Memory B cell (primary cell): ENCODE results near the gene EPC2.
"Not testable (repeated sequence)": the region's sequence is repeated elsewhere in the genome, so short reads cannot be mapped to it uniquely, and the experiment has no call there.

Experiments used
- ATAC-seq: fragments of 150-1000 bp; cut with Tn5 transposase; 2 replicates; pipeline ENCODE4 v1.10.0; 2021; ENCODE audit warnings: low read depth, mild to moderate bottlenecking, moderate library complexity
- DNase-seq, 2 donors: peaks; one replicate each; pipeline ENCODE4 v3.0.0; 2022; ENCODE audit warnings: low spot score in 2 of 2
- H3K27ac Mint-ChIP-seq: one replicate; pipeline ENCODE4 v1.8.0; 2022; ENCODE audit warnings: mild to moderate bottlenecking, moderate library complexity, mixed read lengths
- H3K27me3 Mint-ChIP-seq: one replicate; pipeline ENCODE4 v1.8.0; 2022; ENCODE audit warnings: mixed read lengths
- H3K36me3 Mint-ChIP-seq: one replicate; pipeline ENCODE4 v1.8.0; 2022; ENCODE audit warnings: mild to moderate bottlenecking, mixed read lengths
- H3K4me1 Mint-ChIP-seq: one replicate; pipeline ENCODE4 v1.8.0; 2022; ENCODE audit warnings: mixed read lengths
- H3K4me3 Mint-ChIP-seq: one replicate; pipeline ENCODE4 v1.8.0; 2022; ENCODE audit warnings: mild to moderate bottlenecking, moderate library complexity, mixed read lengths
- H3K9me3 Mint-ChIP-seq: one replicate; pipeline ENCODE4 v1.8.0; 2022; ENCODE audit warnings: mixed read lengths

EPC2 gene

GRCh38 chr2:148649936-148650335, 5.4 kb downstream of the EPC2 start:
- Mint-ChIP-seq H3K36me3 (peaks cover 2% of the 10 kb centered on the region), H3K4me3 (no peak overlapping the region), H3K9me3 (no peaks in the 10 kb centered on the region), H3K27ac (no peak overlapping the region), H3K27me3 (no peaks in the 10 kb centered on the region), H3K4me1 (peaks cover 51% of the 10 kb centered on the region)
- ATAC-seq (no peak), DNase-seq (no peak)

- no peak overlapping the region for H3K4me3 Mint-ChIP-seq
- no peaks in the 10 kb centered on the region for H3K27me3 Mint-ChIP-seq
- peaks cover 56% of the 10 kb centered on the region for H3K4me1 Mint-ChIP-seq
- no peaks in the 10 kb centered on the region for H3K9me3 Mint-ChIP-seq
- peaks cover 2% of the 10 kb centered on the region for H3K36me3 Mint-ChIP-seq
- no peak overlapping the region for H3K27ac Mint-ChIP-seq
- ATAC-seq (no peak), DNase-seq (no peak)
Observed at GRCh38 chr2:148650881-148651280, 6.3 kb downstream of the EPC2 start.

- DNase-seq (no peak), ATAC-seq (peak; percentile 60)
- Mint-ChIP-seq H3K4me3 (peak overlapping the region; percentile 32), H3K27me3 (no peaks in the 10 kb centered on the region), H3K27ac (peak overlapping the region; percentile 47), H3K9me3 (no peaks in the 10 kb centered on the region), H3K36me3 (peaks cover 2% of the 10 kb centered on the region), H3K4me1 (peaks cover 61% of the 10 kb centered on the region)
Observed at GRCh38 chr2:148651972-148652371, 7.4 kb downstream of the EPC2 start.

GRCh38 chr2:148653437-148653836, 8.9 kb downstream of the EPC2 start:
- no peaks in the 10 kb centered on the region for H3K9me3 Mint-ChIP-seq
- ATAC-seq (peak; percentile 84), DNase-seq (no peak)
- peaks cover 67% of the 10 kb centered on the region for H3K4me1 Mint-ChIP-seq
- H3K27me3 Mint-ChIP-seq = no peaks in the 10 kb centered on the region
- peaks cover 2% of the 10 kb centered on the region for H3K36me3 Mint-ChIP-seq
- no peak overlapping the region for H3K27ac Mint-ChIP-seq
- H3K4me3 Mint-ChIP-seq = peak overlapping the region; percentile 62

GRCh38 chr2:148654435-148654834, 9.9 kb downstream of the EPC2 start:
- no peaks in the 10 kb centered on the region for H3K27me3 Mint-ChIP-seq
- no peaks in the 10 kb centered on the region for H3K9me3 Mint-ChIP-seq
- H3K36me3 Mint-ChIP-seq = no peaks in the 10 kb centered on the region
- H3K4me1 Mint-ChIP-seq = peaks cover 65% of the 10 kb centered on the region
- no peak for ATAC-seq
- no peak overlapping the region for H3K4me3 Mint-ChIP-seq
- DNase-seq = no peak
- no peak overlapping the region for H3K27ac Mint-ChIP-seq

- Mint-ChIP-seq H3K27ac (peak overlapping the region; percentile 8), H3K4me3 (peak overlapping the region; percentile 41), H3K27me3 (no peaks in the 10 kb centered on the region), H3K36me3 (no peaks in the 10 kb centered on the region), H3K4me1 (peaks cover 59% of the 10 kb centered on the region), H3K9me3 (no peaks in the 10 kb centered on the region)
- ATAC-seq (no peak), DNase-seq (no peak)
Observed at GRCh38 chr2:148656516-148656915, 12.0 kb downstream of the EPC2 start.

- Mint-ChIP-seq H3K27me3 (no peaks in the 10 kb centered on the region), H3K4me1 (peaks cover 38% of the 10 kb centered on the region), H3K27ac (peak overlapping the region; percentile 90), H3K9me3 (no peaks in the 10 kb centered on the region), H3K36me3 (peaks cover 3% of the 10 kb centered on the region), H3K4me3 (peak overlapping the region; percentile 62)
- ATAC-seq (peak; percentile 86), DNase-seq (no peak)
Observed at GRCh38 chr2:148658807-148659722, 14.5 kb downstream of the EPC2 start.

- Mint-ChIP-seq H3K36me3 (peaks cover 3% of the 10 kb centered on the region), H3K27ac (peak overlapping the region; percentile 43)
- DNase-seq = no peak
Observed at GRCh38 chr2:148660999-148661398, 16.4 kb downstream of the EPC2 start.

GRCh38 chr2:148662332-148662731, 17.8 kb downstream of the EPC2 start:
- not testable (repeated sequence) for H3K36me3 Mint-ChIP-seq, H3K9me3 Mint-ChIP-seq, H3K27ac Mint-ChIP-seq, H3K4me3 Mint-ChIP-seq, H3K27me3 Mint-ChIP-seq, DNase-seq, ATAC-seq
- H3K4me1 Mint-ChIP-seq = peaks cover 28% of the 10 kb centered on the region

More at GRCh38 chr2:148660999-148661398, 16.4 kb downstream of the EPC2 start:
- no peaks in the 10 kb centered on the region for H3K9me3 Mint-ChIP-seq
- no peak overlapping the region for H3K4me3 Mint-ChIP-seq
- H3K27me3 Mint-ChIP-seq = no peaks in the 10 kb centered on the region
- no peak for ATAC-seq
- H3K4me1 Mint-ChIP-seq = peaks cover 29% of the 10 kb centered on the region

- no peak overlapping the region for H3K4me3 Mint-ChIP-seq
- no peak overlapping the region for H3K27ac Mint-ChIP-seq
- H3K36me3 Mint-ChIP-seq = peaks cover 3% of the 10 kb centered on the region
- ATAC-seq (no peak), DNase-seq (no peak)
- no peaks in the 10 kb centered on the region for H3K9me3 Mint-ChIP-seq
- H3K4me1 Mint-ChIP-seq = peaks cover 35% of the 10 kb centered on the region
- no peaks in the 10 kb centered on the region for H3K27me3 Mint-ChIP-seq
Observed at GRCh38 chr2:148664229-148664628, 19.7 kb downstream of the EPC2 start.

GRCh38 chr2:148666555-148666954, 22.0 kb downstream of the EPC2 start:
- Mint-ChIP-seq H3K9me3 (no peaks in the 10 kb centered on the region), H3K4me3 (no peak overlapping the region), H3K27me3 (no peaks in the 10 kb centered on the region), H3K36me3 (peaks cover 4% of the 10 kb centered on the region), H3K4me1 (peaks cover 43% of the 10 kb centered on the region), H3K27ac (peak overlapping the region; percentile 6)
- DNase-seq = no peak
- no peak for ATAC-seq

GRCh38 chr2:148667113-148667836, 22.7 kb downstream of the EPC2 start:
- H3K4me1 Mint-ChIP-seq = peaks cover 47% of the 10 kb centered on the region
- H3K9me3 Mint-ChIP-seq = peaks cover 2% of the 10 kb centered on the region
- peaks cover 7% of the 10 kb centered on the region for H3K36me3 Mint-ChIP-seq
- H3K27me3 Mint-ChIP-seq = no peaks in the 10 kb centered on the region
- peak overlapping the region; percentile 39 for H3K27ac Mint-ChIP-seq
- DNase-seq = no peak
- H3K4me3 Mint-ChIP-seq = peak overlapping the region; percentile 43
- ATAC-seq = no peak

GRCh38 chr2:148670773-148671172, 26.2 kb downstream of the EPC2 start:
- DNase-seq (no peak), ATAC-seq (no peak)
- H3K4me3 Mint-ChIP-seq = no peak overlapping the region
- H3K36me3 Mint-ChIP-seq = peaks cover 13% of the 10 kb centered on the region
- peaks cover 7% of the 10 kb centered on the region for H3K9me3 Mint-ChIP-seq
- H3K4me1 Mint-ChIP-seq = peaks cover 66% of the 10 kb centered on the region
- H3K27ac Mint-ChIP-seq = no peak overlapping the region
- no peaks in the 10 kb centered on the region for H3K27me3 Mint-ChIP-seq
